ENCODE data around the gene MVB12B. TPM values are rescaled to one million over a fixed set of nuclear protein-coding genes. Genes with fewer than 3 reads are reported as not detected.
A peak's percentile ranks its signal among the peaks of the same experiment; 100 is the strongest.

Gene MVB12B
- total and polyA plus RNA-seq, 10 donors, result 2.8 to 52.4 (median 34.8) TPM

- WGBS, 5 donors, result 41 to 65% (median 52%) methylated on average over 19 of the region's 19 CpGs
- Histone ChIP-seq H3K4me3 (no peak overlapping the region), H3K36me3 (peaks cover 0 to 30% (median 0%) of the 10 kb centered on the region in 6 donors), H3K27ac (peak overlapping the region in 1 of 8 donors; percentile 79), H3K27me3 (replicated peaks in 1 of 7) (peaks cover 0 to 7% (median 0%) of the 10 kb centered on the region in 7 donors), H3K4me1 (peaks cover 0 to 43% (median 32%) of the 10 kb centered on the region in 6 donors), H3K9me3 (no peaks in the 10 kb centered on the region)
- intact Hi-C loops (cut with DNase I; ENCODE audit: low total_unique reads), result loop anchor here (5.0 kb wide), 2 partner anchors 93 to 188 kb away; no protein-coding TSS in a partner anchor
- TF ChIP-seq CTCF (IDR thresholded peaks at IDR 0.05 in 8 of 11, conservative IDR thresholded peaks at IDR 0.05 in 3 of 11) (no peak), POLR2A (IDR thresholded peaks at IDR 0.05) (no peak), POLR2AphosphoS5 (IDR thresholded peaks at IDR 0.05) (no peak)
- DNase-seq, result peak; percentile 80
Measured at GRCh38 chr9:126490214-126490631, 163.6 kb downstream of the MVB12B start.

GRCh38 chr9:126490871-126491567, 164.4 kb downstream of the MVB12B start:
- WGBS, 5 donors, result 55 to 63% (median 56%) methylated on average over 20 of the region's 20 CpGs
- peaks cover 0 to 43% (median 32%) of the 10 kb centered on the region in 6 donors for H3K4me1 ChIP-seq
- TF ChIP-seq POLR2AphosphoS5 (IDR thresholded peaks at IDR 0.05) (peak in 1 of 3 donors; percentile 13), POLR2A (IDR thresholded peaks at IDR 0.05) (no peak), CTCF (IDR thresholded peaks at IDR 0.05 in 8 of 11, conservative IDR thresholded peaks at IDR 0.05 in 3 of 11) (peak; percentile 77 to 96 (median 92))
- H3K36me3 ChIP-seq, result peaks cover 0 to 31% (median 0%) of the 10 kb centered on the region in 6 donors
- H3K27ac ChIP-seq, result no peak overlapping the region
- no peak overlapping the region for H3K4me3 ChIP-seq
- no peaks in the 10 kb centered on the region for H3K9me3 ChIP-seq
- DNase-seq, result peak; percentile 61
- intact Hi-C loops (cut with DNase I; ENCODE audit: low total_unique reads), result loop anchor here (5.0 kb wide), 2 partner anchors 94 to 189 kb away; no protein-coding TSS in a partner anchor
- H3K27me3 ChIP-seq (replicated peaks in 1 of 7), result peaks cover 0 to 7% (median 0%) of the 10 kb centered on the region in 7 donors

- DNase-seq, result no peak
- 67 to 78% (median 71%) methylated on average over 3 of the region's 3 CpGs for WGBS, 5 donors
- no peak overlapping the region for H3K4me3 ChIP-seq
- peaks cover 0 to 27% (median 0%) of the 10 kb centered on the region in 6 donors for H3K36me3 ChIP-seq
- H3K27ac ChIP-seq, result no peak overlapping the region
- intact Hi-C loops (cut with DNase I; ENCODE audit: low total_unique reads), result loop anchor here (5.0 kb wide), 2 partner anchors 94 to 189 kb away; no protein-coding TSS in a partner anchor
- H3K9me3 ChIP-seq, result no peaks in the 10 kb centered on the region
- TF ChIP-seq POLR2AphosphoS5 (IDR thresholded peaks at IDR 0.05) (no peak), CTCF (IDR thresholded peaks at IDR 0.05 in 8 of 11, conservative IDR thresholded peaks at IDR 0.05 in 3 of 11) (peak in 3 of 11 experiments; percentile 39 to 41 (median 39))
- peaks cover 0 to 7% (median 0%) of the 10 kb centered on the region in 7 donors for H3K27me3 ChIP-seq (replicated peaks in 1 of 7)
- H3K4me1 ChIP-seq, result peaks cover 0 to 43% (median 32%) of the 10 kb centered on the region in 6 donors
Measured at GRCh38 chr9:126491568-126491879, 164.9 kb downstream of the MVB12B start.

- intact Hi-C loops (cut with DNase I; ENCODE audit: low total_unique reads), result loop anchor here (5.0 kb wide), 2 partner anchors 95 to 190 kb away; no protein-coding TSS in a partner anchor
- 77 to 93% (median 88%) methylated on average over 10 of the region's 10 CpGs for WGBS, 5 donors
Measured at GRCh38 chr9:126491949-126492348, 165.3 kb downstream of the MVB12B start.

More at GRCh38 chr9:126491949-126492348, 165.3 kb downstream of the MVB12B start:
- Histone ChIP-seq H3K4me1 (peaks cover 0 to 43% (median 32%) of the 10 kb centered on the region in 6 donors), H3K36me3 (peaks cover 0 to 23% (median 0%) of the 10 kb centered on the region in 6 donors), H3K9me3 (no peaks in the 10 kb centered on the region), H3K4me3 (no peak overlapping the region), H3K27ac (no peak overlapping the region), H3K27me3 (replicated peaks in 1 of 7) (peaks cover 0 to 7% (median 0%) of the 10 kb centered on the region in 7 donors)
- no peak for TF ChIP-seq POLR2A (IDR thresholded peaks at IDR 0.05)
- no peak for TF ChIP-seq POLR2AphosphoS5 (IDR thresholded peaks at IDR 0.05)
- TF ChIP-seq CTCF (IDR thresholded peaks at IDR 0.05 in 8 of 11, conservative IDR thresholded peaks at IDR 0.05 in 3 of 11), result no peak
- peak; percentile 46 for DNase-seq
